GM12892 (cell line): ENCODE measurements around the gene DOCK2.

Experiments used
- POLR2A ChIP-seq: IDR thresholded peaks from 2 replicates; pipeline ENCODE4 v1.6.1; 2011; ENCODE audit warnings: low read depth, low read length, control low read depth
- POLR2AphosphoS5 ChIP-seq: IDR thresholded peaks from 2 replicates; pipeline ENCODE4 v1.6.1; 2011; ENCODE audit warnings: low read depth, low read length, control low read depth

DNA sequence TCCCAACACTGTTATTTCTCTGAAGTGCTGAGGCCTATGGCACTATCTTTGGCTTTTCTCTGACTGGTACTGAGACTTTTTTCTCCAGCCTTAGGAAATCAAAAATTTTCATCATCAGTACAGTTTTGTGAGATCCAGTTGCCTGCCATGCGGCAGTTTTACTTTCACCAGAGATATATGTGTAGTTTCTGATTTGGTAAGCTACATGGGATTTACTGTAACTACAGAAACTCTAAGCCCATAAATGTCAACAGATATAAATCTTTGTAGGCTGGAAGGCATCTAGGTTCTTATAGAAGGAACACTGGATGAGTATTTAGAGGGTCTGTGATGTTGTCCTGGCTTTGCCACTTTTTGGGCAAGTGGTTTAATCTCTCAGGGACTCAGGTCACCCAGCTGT lies 69.0 kb downstream of the DOCK2 start:
- TF ChIP-seq POLR2A (no peak), POLR2AphosphoS5 (no peak)
